CD4-positive, alpha-beta memory T cell (primary cell): Measurements from ENCODE around the gene SCGB1D2. TPM values are rescaled to one million over a fixed set of nuclear protein-coding genes. Genes with fewer than 3 reads are reported as not detected.
"Not testable (repeated sequence)": the region's sequence is repeated elsewhere in the genome, so short reads cannot be mapped to it uniquely, and the experiment has no call there.

Source experiments
- CTCF ChIA-PET: fragments of 350-600 bp; sonication (Branson Sonifier 250); formaldehyde crosslinking; loops from one replicate; lab custom pipeline; 2021; ENCODE audit warnings: inconsistent platforms; ENCODE audit not compliant: partially characterized antibody; lab: Charles Lee
- POLR2A ChIA-PET: fragments of 350-600 bp; sonication (Branson Sonifier 250); formaldehyde crosslinking; loops from one replicate; lab custom pipeline; 2021; ENCODE audit not compliant: partially characterized antibody; lab: Charles Lee
- DNase-seq, 5 donors: peaks; one replicate each; pipeline versions ENCODE4 v3.0.0 to v3.0.0-alpha.2; 2020 to 2022; ENCODE audit warnings: mixed read lengths in 1 of 5
- H3K27ac ChIP-seq: one replicate; pipeline ENCODE4 v1.7.0; 2013; ENCODE audit warnings: low read depth, low read length
- H3K27me3 ChIP-seq: 2 replicates; pipeline ENCODE4 v1.7.0; 2013; ENCODE audit warnings: mild to moderate bottlenecking, low read length, moderate library complexity; ENCODE audit not compliant: insufficient read depth
- H3K36me3 ChIP-seq: 2 replicates; pipeline ENCODE4 v1.7.0; 2013; ENCODE audit warnings: mild to moderate bottlenecking, low read length, moderate library complexity; ENCODE audit not compliant: insufficient read depth
- H3K4me1 ChIP-seq: 2 replicates; pipeline ENCODE4 v1.7.0; 2013; ENCODE audit warnings: mild to moderate bottlenecking, low read length, moderate library complexity; ENCODE audit not compliant: insufficient read depth
- H3K4me3 ChIP-seq, 2 donors: one replicate each; pipeline ENCODE4 v1.7.0; 2013; ENCODE audit warnings: low read length in 2 of 2, mild to moderate bottlenecking in 1 of 2
- H3K9me3 ChIP-seq, 2 donors: one replicate each; pipeline ENCODE4 v1.7.0; 2013; ENCODE audit warnings: low read length in 2 of 2, control low read depth in 1 of 2; ENCODE audit not compliant: control insufficient read depth in 1 of 2
- H3K27ac Mint-ChIP-seq, 7 donors: one replicate each; pipeline ENCODE4 v1.8.0; 2020 to 2021; ENCODE audit warnings: mixed read lengths in 7 of 7, mild to moderate bottlenecking in 6 of 7, inconsistent platforms in 3 of 7, moderate library complexity in 3 of 7
- H3K27me3 Mint-ChIP-seq, 2 donors: one replicate each; pipeline ENCODE4 v1.8.0; 2020 to 2021; ENCODE audit warnings: mixed read lengths in 2 of 2
- H3K36me3 Mint-ChIP-seq, 2 donors: one replicate each; pipeline ENCODE4 v1.8.0; 2020 to 2021; ENCODE audit warnings: mixed read lengths in 2 of 2, inconsistent platforms in 1 of 2, mild to moderate bottlenecking in 1 of 2
- H3K4me1 Mint-ChIP-seq, 4 donors: one replicate each; pipeline ENCODE4 v1.8.0; 2020 to 2021; ENCODE audit warnings: mixed read lengths in 4 of 4, mild to moderate bottlenecking in 1 of 4
- H3K4me3 Mint-ChIP-seq, 8 donors: one replicate each; pipeline ENCODE4 v1.8.0; 2020 to 2021; ENCODE audit warnings: mixed read lengths in 8 of 8, mild to moderate bottlenecking in 7 of 8, moderate library complexity in 6 of 8, inconsistent platforms in 3 of 8
- H3K9me3 Mint-ChIP-seq, 8 donors: one replicate each; pipeline ENCODE4 v1.8.0; 2020 to 2021; ENCODE audit warnings: mixed read lengths in 8 of 8, mild to moderate bottlenecking in 5 of 8, inconsistent platforms in 3 of 8, moderate library complexity in 1 of 8
- intact Hi-C: fragments of 100-400 bp; cut with micrococcal nuclease; formaldehyde crosslinking; loops from one replicate; pipeline ENCODE4 v1.15.1; 2023
- polyA plus RNA-seq, 2 donors: library from polyadenylated mRNA; unstranded; fragments of 300-500 nt; fragmentation: Illumina TruSeq; gene quantifications; one replicate each; pipeline ENCODE4 v1.2.3, GENCODE V29; 2021
- total RNA-seq, 2 experiments: library from RNA; stranded (reverse); gene quantifications; one replicate each; pipeline ENCODE4 v1.2.3, GENCODE V29; 2021

SCGB1D2 gene
- total RNA-seq, result not detected
- not detected for polyA plus RNA-seq

GRCh38 chr11:62242021-62242420 is at the start of gene SCGB1D2:
SCGB1D2 (plus strand) TSS chr11:62242239; CDS start chr11:62242308, 69 bp downstream.
- H3K4me1 Mint-ChIP-seq, result no peaks in the 10 kb centered on the region
- Histone ChIP-seq H3K27me3 (no peaks in the 10 kb centered on the region), H3K36me3 (no peaks in the 10 kb centered on the region), H3K4me3 (no peak within 1 kb of the TSS), H3K9me3 (no peaks in the 10 kb centered on the region), H3K4me1 (no peaks in the 10 kb centered on the region), H3K27ac (no peak within 1 kb of the TSS)
- intact Hi-C loops, result no loop called here
- CTCF ChIA-PET, result interaction anchor here (1.0 to 1.5 kb wide), 2 partner anchors 69 to 80 kb away, joined by 3 to 5 read pairs; no protein-coding TSS in a partner anchor
- H3K27ac Mint-ChIP-seq, result no peak within 1 kb of the TSS
- peaks cover 18 to 37% of the 10 kb centered on the region in 2 donors for H3K27me3 Mint-ChIP-seq
- H3K4me3 Mint-ChIP-seq, result no peak within 1 kb of the TSS
- no peak for DNase-seq
- POLR2A ChIA-PET, result no interaction called here
- no peaks in the 10 kb centered on the region for H3K36me3 Mint-ChIP-seq
- H3K9me3 Mint-ChIP-seq, result no peaks in the 10 kb centered on the region

- Mint-ChIP-seq H3K27me3 (peaks cover 46 to 52% of the 10 kb centered on the region in 2 donors), H3K36me3 (no peaks in the 10 kb centered on the region), H3K27ac (no peak overlapping the region), H3K4me1 (no peaks in the 10 kb centered on the region), H3K4me3 (no peak overlapping the region), H3K9me3 (peaks cover 0 to 2% (median 0%) of the 10 kb centered on the region in 8 donors)
- intact Hi-C loops, result no loop called here
- H3K27ac ChIP-seq, result no peak overlapping the region
- peaks cover 5% of the 10 kb centered on the region for H3K27me3 ChIP-seq
- no peak for DNase-seq
- ChIA-PET POLR2A (no interaction called here), CTCF (no interaction called here)
- H3K4me1 ChIP-seq, result no peaks in the 10 kb centered on the region
- H3K9me3 ChIP-seq, result no peaks in the 10 kb centered on the region
- H3K36me3 ChIP-seq, result no peaks in the 10 kb centered on the region
- H3K4me3 ChIP-seq, result no peak overlapping the region
Observed at GRCh38 chr11:62193952-62194351, 48.1 kb upstream of the SCGB1D2 start.

- H3K9me3 ChIP-seq, DNase-seq, POLR2A ChIA-PET, H3K4me3 ChIP-seq, H3K4me1 Mint-ChIP-seq, H3K36me3 ChIP-seq, H3K27ac Mint-ChIP-seq, H3K36me3 Mint-ChIP-seq, H3K4me1 ChIP-seq, H3K9me3 Mint-ChIP-seq, H3K27ac ChIP-seq, H3K27me3 ChIP-seq, H3K4me3 Mint-ChIP-seq, intact Hi-C loops, CTCF ChIA-PET: not testable (repeated sequence)
- peaks cover 41 to 50% of the 10 kb centered on the region in 2 donors for H3K27me3 Mint-ChIP-seq
Observed at GRCh38 chr11:62195010-62195409, 47.0 kb upstream of the SCGB1D2 start.

GRCh38 chr11:62195945-62196344 is 46.1 kb upstream of the SCGB1D2 start:
- H3K4me3 Mint-ChIP-seq, result no peak overlapping the region
- H3K27me3 Mint-ChIP-seq, result peaks cover 38 to 46% of the 10 kb centered on the region in 2 donors
- CTCF ChIA-PET, result no interaction called here

GRCh38 chr11:62197400-62197799 is 44.6 kb upstream of the SCGB1D2 start:
- H3K27ac Mint-ChIP-seq, H3K9me3 ChIP-seq, H3K4me3 Mint-ChIP-seq, DNase-seq, H3K9me3 Mint-ChIP-seq, CTCF ChIA-PET, H3K27ac ChIP-seq, POLR2A ChIA-PET, H3K4me1 ChIP-seq, intact Hi-C loops, H3K4me1 Mint-ChIP-seq, H3K36me3 Mint-ChIP-seq, H3K27me3 ChIP-seq, H3K36me3 ChIP-seq, H3K4me3 ChIP-seq: not testable (repeated sequence)
- peaks cover 40 to 52% of the 10 kb centered on the region in 2 donors for H3K27me3 Mint-ChIP-seq

More at GRCh38 chr11:62195945-62196344, 46.1 kb upstream of the SCGB1D2 start:
- Histone ChIP-seq H3K36me3 (no peaks in the 10 kb centered on the region), H3K4me3 (no peak overlapping the region), H3K9me3 (no peaks in the 10 kb centered on the region), H3K4me1 (no peaks in the 10 kb centered on the region), H3K27ac (no peak overlapping the region), H3K27me3 (peaks cover 3% of the 10 kb centered on the region)
- Mint-ChIP-seq H3K36me3 (no peaks in the 10 kb centered on the region), H3K4me1 (no peaks in the 10 kb centered on the region), H3K9me3 (peaks cover 0 to 2% (median 0%) of the 10 kb centered on the region in 8 donors), H3K27ac (no peak overlapping the region)
- POLR2A ChIA-PET, result no interaction called here
- intact Hi-C loops, result no loop called here
- DNase-seq, result no peak

- Mint-ChIP-seq H3K4me3 (no peak overlapping the region), H3K36me3 (no peaks in the 10 kb centered on the region), H3K9me3 (peaks cover 0 to 2% (median 0%) of the 10 kb centered on the region in 8 donors), H3K4me1 (no peaks in the 10 kb centered on the region), H3K27me3 (peaks cover 27 to 33% of the 10 kb centered on the region in 2 donors), H3K27ac (no peak overlapping the region)
- Histone ChIP-seq H3K27me3 (no peaks in the 10 kb centered on the region), H3K4me1 (no peaks in the 10 kb centered on the region), H3K9me3 (no peaks in the 10 kb centered on the region), H3K4me3 (no peak overlapping the region), H3K36me3 (no peaks in the 10 kb centered on the region), H3K27ac (no peak overlapping the region)
- CTCF ChIA-PET, result no interaction called here
- no peak for DNase-seq
- POLR2A ChIA-PET, result no interaction called here
- intact Hi-C loops, result no loop called here
Observed at GRCh38 chr11:62201376-62201775, 40.7 kb upstream of the SCGB1D2 start.

- Mint-ChIP-seq H3K36me3 (no peaks in the 10 kb centered on the region), H3K27ac (no peak overlapping the region), H3K27me3 (peaks cover 19 to 23% of the 10 kb centered on the region in 2 donors), H3K9me3 (no peaks in the 10 kb centered on the region), H3K4me3 (no peak overlapping the region), H3K4me1 (no peaks in the 10 kb centered on the region)
- Histone ChIP-seq H3K4me3 (no peak overlapping the region), H3K27me3 (no peaks in the 10 kb centered on the region), H3K27ac (no peak overlapping the region), H3K4me1 (no peaks in the 10 kb centered on the region), H3K36me3 (no peaks in the 10 kb centered on the region), H3K9me3 (no peaks in the 10 kb centered on the region)
- CTCF ChIA-PET, result no interaction called here
- intact Hi-C loops, result no loop called here
- POLR2A ChIA-PET, result no interaction called here
- no peak for DNase-seq
Observed at GRCh38 chr11:62202910-62203309, 39.1 kb upstream of the SCGB1D2 start.

GRCh38 chr11:62204430-62204829 is 37.6 kb upstream of the SCGB1D2 start:
- Mint-ChIP-seq H3K27me3 (peaks cover 22 to 23% of the 10 kb centered on the region in 2 donors), H3K4me3 (no peak overlapping the region), H3K27ac (no peak overlapping the region), H3K36me3 (no peaks in the 10 kb centered on the region), H3K9me3 (no peaks in the 10 kb centered on the region), H3K4me1 (peaks cover 0 to 1% (median 0%) of the 10 kb centered on the region in 4 donors)
- H3K27ac ChIP-seq, result no peak overlapping the region
- no peaks in the 10 kb centered on the region for H3K4me1 ChIP-seq
- H3K36me3 ChIP-seq, result no peaks in the 10 kb centered on the region
- ChIA-PET CTCF (no interaction called here), POLR2A (no interaction called here)
- H3K9me3 ChIP-seq, result no peaks in the 10 kb centered on the region
- H3K27me3 ChIP-seq, result no peaks in the 10 kb centered on the region
- intact Hi-C loops, result no loop called here
- H3K4me3 ChIP-seq, result no peak overlapping the region
- DNase-seq, result no peak
